K562 (cell line): Measurements from ENCODE around the gene RASL12. TPM values are rescaled to one million over a fixed set of nuclear protein-coding genes. Genes with fewer than 3 reads are reported as not detected.

Source experiments
- CHD7 ChIP-seq: fragments of 200-600 bp; sonication (generic); IDR thresholded peaks from one replicate; pipeline ENCODE4 v1.6.1; 2012; ENCODE audit warnings: mild to moderate bottlenecking, low read depth, low read length, inconsistent platforms
- ESRRB ChIP-seq: fragments of 250-450 bp; sonication (Bioruptor Pico); IDR thresholded peaks from 2 replicates; pipeline ENCODE4 v1.5.0; 2020; ENCODE audit warnings: mild to moderate bottlenecking, moderate library complexity, borderline replicate concordance
- GABPA ChIP-seq: fragments of 200-800 bp; sonication (Bioruptor generic); conservative IDR thresholded peaks from 2 replicates; pipeline ENCODE4 v1.6.1; 2016; ENCODE audit warnings: low read depth, missing genetic modification characterization, missing compliant biosample characterization
- HOXB6 ChIP-seq: fragments of 250-450 bp; sonication (Bioruptor Pico); IDR thresholded peaks from 2 replicates; pipeline ENCODE4 v1.5.1; 2022; ENCODE audit warnings: mild to moderate bottlenecking, borderline replicate concordance
- ID3 ChIP-seq, 2 experiments: fragments of 250-450 bp in 1 of 2; fragments of 450-650 bp in 1 of 2; sonication (Bioruptor Pico) in 1 of 2; IDR thresholded peaks; 2 replicates each; pipeline versions ENCODE4 v1.6.1 to v1.8.0; 2016 to 2021; ENCODE audit warnings: mild to moderate bottlenecking in 2 of 2, moderate library complexity in 2 of 2, missing compliant biosample characterization in 1 of 2, missing genetic modification characterization in 1 of 2
- RBM39 ChIP-seq: fragments of 200-400 bp; formaldehyde crosslinking; optimal IDR thresholded peaks from 2 replicates; pipeline ENCODE3; 2018; ENCODE audit warnings: low read depth, low read length
- ZNF561 ChIP-seq: fragments of 450-650 bp; formaldehyde crosslinking; conservative IDR thresholded peaks from 2 replicates; pipeline ENCODE4 v1.4.0; 2020; ENCODE audit warnings: mild to moderate bottlenecking, moderate library complexity
- polyA plus RNA-seq, 8 experiments: library from polyadenylated mRNA; depleted of rRNA in 4 of 8; stranded (reverse) in 5 of 8; unstranded in 3 of 8; fragments of >200 nt; fragmentation: Nextera tagmentation in 2 of 8; fragmentation: Illumina TruSeq in 1 of 8; extraction: Ambion mirVana in 2 of 8; extraction: Trizol in 1 of 8; gene quantifications; 2 replicates each; pipeline versions ENCODE4 v1.2.1 to v1.2.3, GENCODE V29; 2011 to 2014; ENCODE audit warnings: inconsistent platforms in 1 of 8, missing spikeins in 1 of 8
- total RNA-seq, 7 experiments: library from RNA; depleted of rRNA in 6 of 7; stranded (reverse); fragments of >200 nt in 6 of 7; fragmentation: Illumina TruSeq in 2 of 7; extraction: Trizol in 2 of 7; gene quantifications; 2 replicates each; pipeline versions ENCODE4 v1.2.1 to v1.2.3, GENCODE V29; 2011 to 2021; ENCODE audit warnings: low replicate concordance in 1 of 7
- TF ChIP-seq, protein P1 (sequence below), 2 experiments: fragments of 450-650 bp in 1 of 2; sonication (generic) in 1 of 2; formaldehyde crosslinking in 1 of 2; IDR thresholded peaks in 1 of 2; conservative IDR thresholded peaks in 1 of 2; 2 replicates each; pipeline versions ENCODE4 v1.6.1 to v1.8.1; 2016 to 2023; ENCODE audit warnings: mild to moderate bottlenecking in 2 of 2, moderate library complexity in 2 of 2, inconsistent platforms in 1 of 2, missing genetic modification reagents in 1 of 2

The RASL12 gene
- total and polyA plus RNA-seq, 9 of the 15 experiments (the other 6 are each of a cell fraction or from before 2014, with no cell fraction given): not detected

DNA sequence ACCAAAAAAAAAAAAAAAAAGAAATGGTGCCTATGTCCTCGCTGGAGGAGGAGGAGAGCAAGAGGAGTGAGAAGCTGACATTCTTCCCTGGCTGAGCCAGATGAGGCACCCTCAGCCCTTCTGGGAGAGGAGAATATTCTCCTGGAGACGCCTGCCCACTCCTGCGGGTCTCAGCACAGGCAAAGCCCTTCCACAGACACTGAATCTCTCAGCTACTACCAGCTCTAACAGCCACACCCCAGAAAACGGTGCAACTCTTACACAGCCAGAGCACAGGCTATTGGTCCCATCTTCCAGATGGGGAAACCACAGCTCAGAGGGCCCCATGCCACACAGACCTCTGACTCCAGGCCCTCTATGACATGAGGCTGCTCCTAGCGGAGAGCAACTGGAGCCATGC is 5.7 kb downstream of the RASL12 start (continued):
- TF ChIP-seq HOXB6 (CRISPR knock-in tag) (no peak), ESRRB (CRISPR knock-in tag) (no peak), ID3 (CRISPR knock-in tag; IDR thresholded peaks at IDR 0.05) (no peak), ID3 (tag; IDR thresholded peaks at IDR 0.05) (no peak), RBM39 (no peak), ZNF561 (CRISPR knock-in tag) (no peak), CHD7 (no peak), GABPA (tag) (no peak)
- TF ChIP-seq, protein P1, sequence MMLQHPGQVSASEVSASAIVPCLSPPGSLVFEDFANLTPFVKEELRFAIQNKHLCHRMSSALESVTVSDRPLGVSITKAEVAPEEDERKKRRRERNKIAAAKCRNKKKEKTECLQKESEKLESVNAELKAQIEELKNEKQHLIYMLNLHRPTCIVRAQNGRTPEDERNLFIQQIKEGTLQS (IDR thresholded peaks at IDR 0.05): no peak
- TF ChIP-seq, protein P1 (CRISPR knock-in tag; conservative IDR thresholded peaks at IDR 0.05): no peak
- TF ChIP-seq, all 486 proteins: peak for 0
